PFSK-1 (cell line): Measurements from ENCODE around the gene LAMTOR3.

Experiments
- FOXP2 ChIP-seq: optimal IDR thresholded peaks from 2 replicates; pipeline ENCODE3; 2011; ENCODE audit warnings: borderline replicate concordance, control low read depth, inconsistent platforms; ENCODE audit not compliant: insufficient read depth; ENCODE audit errors: extremely low read length, extremely low read depth
- POLR2AphosphoS5 ChIP-seq: IDR thresholded peaks from 2 replicates; pipeline ENCODE4 v1.6.1; 2012; ENCODE audit warnings: low read depth, mild to moderate bottlenecking, control low read depth, low read length, moderate library complexity
- SIN3A ChIP-seq: IDR thresholded peaks from 2 replicates; pipeline ENCODE4 v1.6.1; 2012; ENCODE audit warnings: mild to moderate bottlenecking, low read length, moderate library complexity, borderline replicate concordance; ENCODE audit not compliant: insufficient read depth
- TAF1 ChIP-seq: IDR thresholded peaks from 2 replicates; pipeline ENCODE4 v1.6.1; 2012; ENCODE audit warnings: low read length, control low read depth, borderline replicate concordance; ENCODE audit not compliant: insufficient read depth
- TF ChIP-seq, protein P1 (sequence below), 2 experiments: IDR thresholded peaks; 2 replicates each; pipeline versions ENCODE4 v1.6.1 to v1.8.0; 2011 to 2012; ENCODE audit warnings: low read depth in 2 of 2, low read length in 2 of 2, control low read depth in 1 of 2, inconsistent platforms in 1 of 2, mild to moderate bottlenecking in 1 of 2, moderate library complexity in 1 of 2; ENCODE audit not compliant: insufficient read depth in 1 of 2

DNA sequence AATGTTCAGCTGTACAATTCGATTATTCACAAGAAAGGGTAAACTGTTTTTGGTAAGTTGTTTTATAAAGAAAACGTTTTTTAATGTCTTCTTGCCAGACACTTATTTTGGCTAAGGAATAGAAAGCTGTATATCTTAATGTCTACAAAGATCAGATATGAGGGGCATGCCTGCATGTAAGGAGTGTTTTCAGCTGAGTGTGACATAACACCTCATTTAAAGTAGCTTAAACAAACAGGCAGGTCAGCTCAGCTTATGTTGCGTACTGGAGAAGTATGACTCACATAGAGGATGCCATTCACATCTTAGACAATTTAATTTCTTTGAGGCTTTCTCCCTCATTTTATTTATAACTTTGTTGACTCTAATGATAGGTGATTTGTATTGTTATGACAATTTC, 30.4 kb downstream of the LAMTOR3 start:
- TF ChIP-seq SIN3A (no peak), POLR2AphosphoS5 (no peak), TAF1 (no peak), FOXP2 (no peak)
- TF ChIP-seq, protein P1, sequence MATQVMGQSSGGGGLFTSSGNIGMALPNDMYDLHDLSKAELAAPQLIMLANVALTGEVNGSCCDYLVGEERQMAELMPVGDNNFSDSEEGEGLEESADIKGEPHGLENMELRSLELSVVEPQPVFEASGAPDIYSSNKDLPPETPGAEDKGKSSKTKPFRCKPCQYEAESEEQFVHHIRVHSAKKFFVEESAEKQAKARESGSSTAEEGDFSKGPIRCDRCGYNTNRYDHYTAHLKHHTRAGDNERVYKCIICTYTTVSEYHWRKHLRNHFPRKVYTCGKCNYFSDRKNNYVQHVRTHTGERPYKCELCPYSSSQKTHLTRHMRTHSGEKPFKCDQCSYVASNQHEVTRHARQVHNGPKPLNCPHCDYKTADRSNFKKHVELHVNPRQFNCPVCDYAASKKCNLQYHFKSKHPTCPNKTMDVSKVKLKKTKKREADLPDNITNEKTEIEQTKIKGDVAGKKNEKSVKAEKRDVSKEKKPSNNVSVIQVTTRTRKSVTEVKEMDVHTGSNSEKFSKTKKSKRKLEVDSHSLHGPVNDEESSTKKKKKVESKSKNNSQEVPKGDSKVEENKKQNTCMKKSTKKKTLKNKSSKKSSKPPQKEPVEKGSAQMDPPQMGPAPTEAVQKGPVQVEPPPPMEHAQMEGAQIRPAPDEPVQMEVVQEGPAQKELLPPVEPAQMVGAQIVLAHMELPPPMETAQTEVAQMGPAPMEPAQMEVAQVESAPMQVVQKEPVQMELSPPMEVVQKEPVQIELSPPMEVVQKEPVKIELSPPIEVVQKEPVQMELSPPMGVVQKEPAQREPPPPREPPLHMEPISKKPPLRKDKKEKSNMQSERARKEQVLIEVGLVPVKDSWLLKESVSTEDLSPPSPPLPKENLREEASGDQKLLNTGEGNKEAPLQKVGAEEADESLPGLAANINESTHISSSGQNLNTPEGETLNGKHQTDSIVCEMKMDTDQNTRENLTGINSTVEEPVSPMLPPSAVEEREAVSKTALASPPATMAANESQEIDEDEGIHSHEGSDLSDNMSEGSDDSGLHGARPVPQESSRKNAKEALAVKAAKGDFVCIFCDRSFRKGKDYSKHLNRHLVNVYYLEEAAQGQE (IDR thresholded peaks at IDR 0.05; ENCODE audit: insufficient read depth in 1 of 2, low read depth in 2 of 2, low read length in 2 of 2) = no peak
